GM12873 (cell line): Measurements from ENCODE around the gene FCF1.

Experiments
- TF ChIP-seq, protein P1 (sequence below): IDR thresholded peaks from 2 replicates; pipeline ENCODE4 v1.5.1; 2012; ENCODE audit warnings: low read depth, mild to moderate bottlenecking, moderate library complexity, low read length, control low read depth; ENCODE audit not compliant: insufficient read depth; ENCODE audit errors: missing control alignments

Gene FCF1

DNA sequence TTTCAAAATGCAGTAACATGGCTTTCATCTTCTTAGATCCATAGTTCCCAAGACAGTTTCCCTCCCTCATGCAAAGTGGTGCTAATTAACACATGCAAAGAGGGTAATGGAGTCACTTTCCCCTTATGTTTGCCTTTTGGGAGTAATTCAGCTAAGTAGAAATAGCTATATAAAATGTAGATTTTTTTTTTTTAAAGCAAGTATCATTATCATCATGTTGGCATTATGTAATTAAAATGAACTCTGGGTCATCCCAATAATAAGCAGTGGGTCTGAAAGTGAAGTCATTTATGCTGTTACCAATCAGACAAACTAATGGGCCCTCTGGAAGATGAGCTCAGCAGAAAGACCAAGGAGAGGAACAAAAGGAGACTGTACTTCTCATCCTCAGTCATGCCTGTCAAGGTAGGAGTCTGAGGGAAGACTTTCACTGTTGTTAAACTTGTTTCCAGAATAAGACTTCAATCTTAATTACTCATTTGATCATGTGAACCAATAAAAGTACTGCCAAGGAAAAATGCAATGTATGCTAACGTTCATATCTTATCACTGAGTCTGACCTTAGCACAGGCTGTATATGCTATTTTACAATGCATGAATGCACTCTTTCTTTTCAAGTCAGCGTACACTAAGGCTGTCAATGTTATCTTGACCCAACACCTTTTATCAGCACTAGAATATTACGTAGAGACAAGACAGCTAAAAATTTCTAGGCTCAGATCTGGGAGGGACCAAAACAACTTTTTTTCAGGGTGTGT lies 26.8 kb upstream of the FCF1 start:
- TF ChIP-seq, protein P1, sequence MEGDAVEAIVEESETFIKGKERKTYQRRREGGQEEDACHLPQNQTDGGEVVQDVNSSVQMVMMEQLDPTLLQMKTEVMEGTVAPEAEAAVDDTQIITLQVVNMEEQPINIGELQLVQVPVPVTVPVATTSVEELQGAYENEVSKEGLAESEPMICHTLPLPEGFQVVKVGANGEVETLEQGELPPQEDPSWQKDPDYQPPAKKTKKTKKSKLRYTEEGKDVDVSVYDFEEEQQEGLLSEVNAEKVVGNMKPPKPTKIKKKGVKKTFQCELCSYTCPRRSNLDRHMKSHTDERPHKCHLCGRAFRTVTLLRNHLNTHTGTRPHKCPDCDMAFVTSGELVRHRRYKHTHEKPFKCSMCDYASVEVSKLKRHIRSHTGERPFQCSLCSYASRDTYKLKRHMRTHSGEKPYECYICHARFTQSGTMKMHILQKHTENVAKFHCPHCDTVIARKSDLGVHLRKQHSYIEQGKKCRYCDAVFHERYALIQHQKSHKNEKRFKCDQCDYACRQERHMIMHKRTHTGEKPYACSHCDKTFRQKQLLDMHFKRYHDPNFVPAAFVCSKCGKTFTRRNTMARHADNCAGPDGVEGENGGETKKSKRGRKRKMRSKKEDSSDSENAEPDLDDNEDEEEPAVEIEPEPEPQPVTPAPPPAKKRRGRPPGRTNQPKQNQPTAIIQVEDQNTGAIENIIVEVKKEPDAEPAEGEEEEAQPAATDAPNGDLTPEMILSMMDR: no peak

DNA sequence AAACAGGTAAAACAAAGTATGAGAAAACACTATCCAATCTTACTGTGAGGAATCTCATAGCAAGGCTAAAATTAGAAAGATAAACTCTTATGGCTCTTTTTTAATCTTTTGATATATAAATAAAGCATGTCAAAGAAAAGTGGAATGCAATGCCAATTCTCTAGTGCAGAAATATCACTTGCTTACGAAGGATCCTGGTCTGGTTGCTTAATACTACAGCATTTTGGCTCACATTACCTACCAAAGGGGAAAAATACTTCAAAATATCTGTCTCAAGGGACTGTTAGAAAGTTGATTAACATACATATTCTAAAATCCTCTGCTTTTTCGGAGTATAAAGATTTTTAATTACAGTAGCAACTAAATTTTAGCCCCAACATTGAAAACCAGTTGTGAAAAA lies 21.5 kb upstream of the FCF1 start:
- TF ChIP-seq, protein P1: no peak

DNA sequence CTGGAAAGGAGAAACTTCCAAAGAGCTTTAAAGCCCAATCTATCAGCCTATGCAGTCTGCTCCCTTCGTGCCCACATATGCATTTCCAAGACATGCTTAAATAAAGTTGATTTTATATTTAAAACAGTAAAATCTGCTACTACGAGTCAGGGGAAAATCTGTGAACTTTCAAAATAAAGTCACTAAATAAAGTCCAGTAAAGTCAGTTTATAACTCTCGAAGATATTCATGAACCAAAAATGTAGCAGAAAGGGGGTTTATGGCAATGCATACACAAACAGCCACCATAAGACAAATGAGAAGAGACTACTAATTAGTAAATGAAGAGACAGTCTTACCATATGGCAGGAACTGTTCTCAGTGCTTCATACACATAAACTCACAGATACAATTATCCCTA lies 19.8 kb upstream of the FCF1 start:
- TF ChIP-seq, protein P1: no peak

DNA sequence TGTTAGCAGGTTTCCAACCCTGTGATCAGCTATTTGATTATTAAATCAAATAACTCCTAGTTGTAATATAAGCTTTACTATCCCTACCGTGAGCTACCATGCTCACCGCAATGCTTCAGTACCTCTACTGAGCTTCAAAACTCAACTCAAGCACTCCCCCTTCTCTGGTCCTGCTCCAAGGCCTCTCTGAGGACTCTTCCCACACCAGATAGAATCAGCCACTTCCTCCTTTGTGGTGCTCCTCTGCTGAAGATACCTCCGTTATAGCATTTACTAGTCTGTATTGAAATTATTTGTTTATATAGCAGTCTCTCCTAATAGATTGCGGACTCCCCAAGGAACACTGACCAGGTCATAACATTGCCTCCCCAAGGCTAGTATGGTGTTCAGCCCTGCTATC lies 17.5 kb upstream of the FCF1 start:
- TF ChIP-seq, protein P1: no peak

DNA sequence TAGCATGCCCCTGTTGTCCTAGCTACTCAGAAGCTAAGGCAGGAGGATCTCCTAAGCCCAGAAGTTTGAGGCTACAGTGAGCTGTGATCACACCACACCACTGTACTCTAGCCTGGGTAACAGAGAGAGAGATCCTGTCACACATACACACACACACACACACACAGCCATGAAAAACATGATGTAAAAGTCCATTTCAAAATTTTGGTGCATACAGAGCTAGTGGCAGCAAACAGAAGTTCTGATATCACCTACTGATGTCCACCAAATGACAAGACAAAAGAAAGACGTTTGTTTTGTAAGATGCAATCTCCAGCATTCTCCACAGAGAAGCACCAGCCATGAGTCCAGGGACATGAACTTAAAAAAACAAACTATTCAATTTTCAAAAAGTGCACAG lies 15.9 kb upstream of the FCF1 start:
- TF ChIP-seq, protein P1: no peak

DNA sequence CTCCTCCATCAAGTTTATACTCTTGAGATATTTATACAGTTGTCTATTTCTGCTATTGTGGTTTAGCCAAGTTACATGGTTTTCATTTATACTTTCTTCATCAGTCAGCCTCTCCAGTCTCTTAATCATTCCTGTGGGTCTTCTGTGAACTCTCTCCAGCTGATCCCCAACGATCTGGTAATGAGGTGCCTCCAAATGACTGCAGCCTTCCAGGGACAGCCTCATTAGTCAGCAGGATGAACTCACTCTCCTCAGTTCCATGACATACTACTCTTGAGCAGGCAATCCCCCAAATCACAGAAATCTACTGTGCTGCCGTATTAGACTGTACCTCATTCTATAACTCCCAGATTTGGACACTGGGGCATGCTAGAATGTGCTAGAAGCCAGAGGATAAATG lies 15.4 kb upstream of the FCF1 start:
- TF ChIP-seq, protein P1: no peak

DNA sequence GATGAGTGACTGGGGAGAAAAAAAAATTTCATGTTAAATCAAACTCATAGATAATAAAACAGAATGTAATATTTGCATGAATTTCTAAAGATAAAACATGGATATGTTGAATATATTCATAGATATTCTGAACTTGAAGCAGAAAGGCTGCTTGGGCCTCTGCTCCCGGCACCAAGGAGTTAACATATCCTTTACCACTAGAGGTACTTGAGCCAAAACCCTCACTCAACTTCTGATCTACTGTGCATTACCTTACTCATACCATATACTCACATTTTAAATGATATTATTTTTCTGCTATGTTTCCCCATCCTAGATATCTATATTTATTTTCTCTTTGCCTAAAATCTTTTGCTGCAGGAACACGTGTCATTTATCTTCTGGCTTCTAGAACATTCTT lies 15.0 kb upstream of the FCF1 start:
- TF ChIP-seq, protein P1: peak; percentile 6
